IPS-18a (cell line): ENCODE results near the gene CDK16.
"Not testable (repeated sequence)": the region's sequence is repeated elsewhere in the genome, so short reads cannot be mapped to it uniquely, and the experiment has no call there.

Experiments used
- H3K27ac ChIP-seq: one replicate; pipeline ENCODE4 v1.5.1; 2013; ENCODE audit warnings: low read length
- H3K27me3 ChIP-seq: one replicate; pipeline ENCODE4 v1.6.1; 2013; ENCODE audit warnings: mild to moderate bottlenecking, low read length; ENCODE audit not compliant: control insufficient read depth, insufficient read depth
- H3K36me3 ChIP-seq: one replicate; pipeline ENCODE4 v1.6.1; 2013; ENCODE audit warnings: low read depth, low read length; ENCODE audit not compliant: control insufficient read depth
- H3K4me1 ChIP-seq: one replicate; pipeline ENCODE4 v1.6.1; 2013; ENCODE audit warnings: low read depth, low read length; ENCODE audit not compliant: control insufficient read depth
- H3K4me3 ChIP-seq: one replicate; pipeline ENCODE4 v1.5.1; 2013; ENCODE audit warnings: low read length
- H3K9ac ChIP-seq: one replicate; pipeline ENCODE4 v1.6.1; 2013; ENCODE audit warnings: mild to moderate bottlenecking, low read length, moderate library complexity
- H3K9me3 ChIP-seq: one replicate; pipeline ENCODE4 v1.6.1; 2013; ENCODE audit warnings: low read depth, low read length; ENCODE audit not compliant: control insufficient read depth

The CDK16 gene

GRCh38 chrX:47244676-47245075, 26.2 kb downstream of the CDK16 start:
- Histone ChIP-seq H3K9ac (no peak overlapping the region), H3K4me1 (no peaks in the 10 kb centered on the region), H3K27ac (no peak overlapping the region), H3K27me3 (no peaks in the 10 kb centered on the region), H3K4me3 (no peak overlapping the region), H3K36me3 (peaks cover 41% of the 10 kb centered on the region), H3K9me3 (no peaks in the 10 kb centered on the region)

GRCh38 chrX:47245156-47245555, 26.7 kb downstream of the CDK16 start:
- Histone ChIP-seq H3K27me3 (no peaks in the 10 kb centered on the region), H3K27ac (no peak overlapping the region), H3K4me1 (no peaks in the 10 kb centered on the region)

GRCh38 chrX:47247206-47247998, 28.9 kb downstream of the CDK16 start:
- no peak overlapping the region for H3K9ac ChIP-seq
- H3K27ac ChIP-seq: no peak overlapping the region
- peaks cover 21% of the 10 kb centered on the region for H3K36me3 ChIP-seq
- no peaks in the 10 kb centered on the region for H3K9me3 ChIP-seq
- no peak overlapping the region for H3K4me3 ChIP-seq
- H3K27me3 ChIP-seq: no peaks in the 10 kb centered on the region
- no peaks in the 10 kb centered on the region for H3K4me1 ChIP-seq

More at GRCh38 chrX:47245156-47245555, 26.7 kb downstream of the CDK16 start:
- no peak overlapping the region for H3K9ac ChIP-seq
- H3K36me3 ChIP-seq: peaks cover 37% of the 10 kb centered on the region
- H3K4me3 ChIP-seq: no peak overlapping the region
- H3K9me3 ChIP-seq: no peaks in the 10 kb centered on the region

- Histone ChIP-seq H3K27me3 (no peaks in the 10 kb centered on the region), H3K4me1 (no peaks in the 10 kb centered on the region), H3K9ac (no peak overlapping the region), H3K36me3 (peaks cover 18% of the 10 kb centered on the region), H3K27ac (no peak overlapping the region), H3K4me3 (no peak overlapping the region), H3K9me3 (no peaks in the 10 kb centered on the region)
These were observed 29.5 kb downstream of the CDK16 start for GRCh38 chrX:47247999-47248320.

- H3K36me3 ChIP-seq: peaks cover 16% of the 10 kb centered on the region
- H3K4me1 ChIP-seq: no peaks in the 10 kb centered on the region
- no peak overlapping the region for H3K9ac ChIP-seq
- H3K27ac ChIP-seq: no peak overlapping the region
- H3K27me3 ChIP-seq: no peaks in the 10 kb centered on the region
- H3K9me3 ChIP-seq: no peaks in the 10 kb centered on the region
- no peak overlapping the region for H3K4me3 ChIP-seq
These were observed 30.1 kb downstream of the CDK16 start for GRCh38 chrX:47248576-47248975.

- H3K9me3 ChIP-seq: peaks cover 5% of the 10 kb centered on the region
- H3K4me1 ChIP-seq: no peaks in the 10 kb centered on the region
- H3K4me3 ChIP-seq: no peak overlapping the region
- no peak overlapping the region for H3K27ac ChIP-seq
- H3K36me3 ChIP-seq: peaks cover 8% of the 10 kb centered on the region
- no peak overlapping the region for H3K9ac ChIP-seq
- no peaks in the 10 kb centered on the region for H3K27me3 ChIP-seq
These were observed 31.5 kb downstream of the CDK16 start for GRCh38 chrX:47250017-47250347.

DNA sequence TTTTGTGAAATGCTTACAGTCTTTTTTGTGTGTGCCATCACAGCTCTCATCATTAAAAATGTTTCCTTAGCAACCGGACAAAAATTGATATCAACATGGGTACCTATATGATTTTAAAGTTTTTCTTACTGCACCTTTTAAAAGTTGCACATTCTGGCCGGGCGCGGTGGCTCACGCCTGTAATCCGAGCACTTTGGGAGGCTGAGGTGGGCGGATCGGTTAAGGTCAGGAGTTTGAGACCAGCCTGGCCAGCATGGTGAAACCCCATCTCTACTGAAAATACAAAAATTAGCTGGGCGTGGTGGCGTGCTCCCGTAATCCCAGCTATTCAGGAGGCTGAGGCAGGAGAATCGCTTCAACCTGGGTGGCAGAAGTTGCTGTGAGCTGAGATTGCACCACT, 39.1 kb downstream of the CDK16 start:
- not testable (repeated sequence) for H3K4me1 ChIP-seq
- peaks cover 16% of the 10 kb centered on the region for H3K9me3 ChIP-seq

DNA sequence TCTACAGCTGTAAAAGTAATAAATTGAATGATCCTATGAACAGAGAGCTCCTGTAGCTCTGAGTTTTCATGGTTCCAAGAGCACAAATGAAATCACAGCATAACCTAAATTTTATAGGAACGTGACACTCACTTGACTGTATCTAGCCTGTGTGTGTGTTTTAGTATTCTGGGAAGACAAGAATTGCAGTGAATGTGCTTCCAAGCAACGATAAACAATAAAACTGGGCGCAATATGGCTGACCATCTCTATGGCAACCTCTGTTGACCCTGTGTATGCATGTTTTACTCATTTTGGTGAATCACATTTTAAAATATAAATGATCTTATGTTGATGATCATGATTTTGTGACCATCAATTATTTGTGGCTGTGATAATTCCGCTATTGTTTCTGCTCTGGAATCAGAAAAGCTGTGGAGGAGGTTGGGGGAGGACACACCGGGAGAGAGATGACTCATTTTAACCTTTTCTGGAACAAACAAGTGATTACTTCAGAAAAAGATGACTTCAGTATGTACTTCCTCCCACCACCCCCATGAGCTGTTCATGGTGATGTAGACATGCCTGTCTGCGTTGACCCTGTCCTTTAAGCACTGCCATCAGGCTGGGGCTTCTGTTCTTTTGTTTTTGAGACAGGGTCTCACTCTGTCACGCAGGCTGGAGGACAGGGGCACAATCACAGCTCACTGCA, 46.1 kb downstream of the CDK16 start:
- no peaks in the 10 kb centered on the region for H3K9me3 ChIP-seq
- no peak overlapping the region for H3K4me3 ChIP-seq
- H3K4me1 ChIP-seq: no peaks in the 10 kb centered on the region
- H3K27ac ChIP-seq: no peak overlapping the region
- no peaks in the 10 kb centered on the region for H3K36me3 ChIP-seq
- H3K9ac ChIP-seq: no peak overlapping the region
- no peaks in the 10 kb centered on the region for H3K27me3 ChIP-seq

More for the DNA sequence above, 39.1 kb downstream of the CDK16 start:
- not testable (repeated sequence) for H3K27ac ChIP-seq, H3K36me3 ChIP-seq, H3K27me3 ChIP-seq, H3K9ac ChIP-seq, H3K4me3 ChIP-seq

DNA sequence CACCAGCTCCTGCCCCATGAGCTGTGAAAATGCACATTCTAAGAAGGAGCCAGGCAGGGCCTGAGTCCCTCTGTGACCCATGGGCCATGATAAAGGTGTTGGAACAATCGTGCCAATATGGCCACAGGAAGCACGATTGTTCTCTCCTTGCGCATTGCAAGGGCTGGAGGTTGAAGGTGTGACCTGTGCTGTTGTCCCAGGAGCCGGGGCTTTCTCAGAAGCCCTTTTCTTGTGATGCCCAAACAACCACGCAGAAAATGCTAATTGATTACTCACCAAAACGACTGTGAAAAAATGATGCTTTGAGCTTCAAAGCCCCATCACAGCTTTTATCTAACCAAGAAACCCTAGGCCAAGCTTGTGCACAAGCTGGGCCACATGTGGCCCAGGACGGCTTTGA, 48.2 kb downstream of the CDK16 start:
- H3K27ac ChIP-seq: no peak overlapping the region
- no peak overlapping the region for H3K4me3 ChIP-seq
- H3K36me3 ChIP-seq: no peaks in the 10 kb centered on the region
- H3K9ac ChIP-seq: no peak overlapping the region
- H3K9me3 ChIP-seq: no peaks in the 10 kb centered on the region
- no peaks in the 10 kb centered on the region for H3K27me3 ChIP-seq
- H3K4me1 ChIP-seq: no peaks in the 10 kb centered on the region

DNA sequence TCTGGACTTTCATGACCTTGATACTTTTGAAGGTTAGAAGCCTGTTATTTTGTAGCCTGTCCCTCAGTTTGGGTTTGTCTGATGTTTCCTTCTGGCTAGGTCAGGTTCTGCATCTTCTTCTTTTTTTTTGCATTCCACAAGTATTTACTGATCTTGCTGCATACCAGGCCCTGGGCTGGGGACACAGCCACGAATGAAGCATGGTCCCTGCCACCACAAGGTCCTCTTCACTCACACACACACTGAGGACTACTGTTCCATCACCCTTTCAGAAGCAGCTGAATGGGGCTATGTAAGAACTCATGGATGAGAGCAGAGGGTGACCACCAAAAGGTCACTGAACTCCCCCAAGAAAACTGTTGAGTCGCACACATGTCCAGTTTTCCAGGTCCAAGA, 53.5 kb downstream of the CDK16 start:
- H3K27ac ChIP-seq: no peak overlapping the region
- no peaks in the 10 kb centered on the region for H3K27me3 ChIP-seq
- no peaks in the 10 kb centered on the region for H3K36me3 ChIP-seq
- H3K4me1 ChIP-seq: no peaks in the 10 kb centered on the region
- no peak overlapping the region for H3K4me3 ChIP-seq
- H3K9ac ChIP-seq: no peak overlapping the region
- peaks cover 2% of the 10 kb centered on the region for H3K9me3 ChIP-seq

DNA sequence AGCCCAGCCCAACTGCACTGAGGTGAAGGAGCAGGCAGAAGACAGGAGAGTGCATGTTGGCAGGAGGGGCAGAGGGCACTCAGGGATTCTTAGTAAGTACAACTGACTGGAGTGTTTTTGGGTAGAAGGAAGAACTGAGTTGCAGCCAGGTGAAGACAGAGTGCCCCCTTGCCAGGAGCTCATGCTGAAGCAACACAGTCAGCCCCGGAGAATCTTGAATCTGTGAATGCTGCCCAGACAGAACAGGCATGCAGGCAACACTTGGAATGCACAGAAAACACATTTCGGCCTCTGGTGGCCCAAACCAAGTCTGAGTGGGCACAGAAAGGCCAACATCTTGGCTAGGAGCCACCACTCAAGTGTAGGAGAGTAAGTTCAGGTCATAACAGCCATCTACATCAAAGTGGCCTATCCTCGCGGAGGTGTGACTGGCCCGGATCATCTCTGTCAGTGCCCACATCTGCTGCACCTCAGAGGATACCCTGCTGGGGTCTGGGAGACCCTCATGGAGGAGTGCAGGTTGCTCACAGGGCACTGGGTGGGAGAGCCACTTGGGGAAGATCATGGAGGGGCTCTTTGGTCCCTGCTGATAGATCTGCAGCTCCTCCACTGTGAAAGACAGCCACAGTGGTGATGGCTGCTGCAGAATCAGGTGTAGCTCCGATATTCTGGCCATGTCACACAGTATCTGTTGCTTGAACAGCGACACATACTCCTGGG, 54.7 kb downstream of the CDK16 start:
- H3K9me3 ChIP-seq: peaks cover 2% of the 10 kb centered on the region
- H3K9ac ChIP-seq: no peak overlapping the region
- no peaks in the 10 kb centered on the region for H3K4me1 ChIP-seq
- no peaks in the 10 kb centered on the region for H3K27me3 ChIP-seq
- H3K36me3 ChIP-seq: no peaks in the 10 kb centered on the region
- no peak overlapping the region for H3K4me3 ChIP-seq
- no peak overlapping the region for H3K27ac ChIP-seq
